Heart right ventricle (tissue), 16 donors: Measurements from ENCODE around the gene ENOX1. TPM values are rescaled to one million over a fixed set of nuclear protein-coding genes. Genes with fewer than 3 reads are reported as not detected.

Experiments
- ATAC-seq, 8 donors: fragments of 200-7000 bp; cut with Tn5 transposase; one replicate each; pipeline ENCODE4 v1.9.1; 2020; ENCODE audit warnings: mild to moderate bottlenecking in 8 of 8, moderate library complexity in 8 of 8, moderate number of reproducible peaks in 1 of 8
- DNase-seq, 2 donors: peaks; one replicate each; pipeline ENCODE4 v3.0.0-alpha.2; 2020
- H3K27ac ChIP-seq, 10 donors: fragments of 200-600 bp; sonication (generic) in 2 of 10; one replicate each; pipeline versions ENCODE4 v1.5.0 to v1.8.0; 2020 to 2022; ENCODE audit warnings: mild to moderate bottlenecking in 3 of 10
- H3K27me3 ChIP-seq, 7 donors: fragments of 200-600 bp; one replicate each; pipeline ENCODE4 v1.8.0; 2021 to 2022; ENCODE audit warnings: mild to moderate bottlenecking in 2 of 7
- H3K36me3 ChIP-seq, 9 donors: fragments of 200-600 bp; sonication (generic) in 1 of 9; one replicate each; pipeline versions ENCODE4 v1.5.0 to v1.8.0; 2020 to 2022; ENCODE audit warnings: mild to moderate bottlenecking in 2 of 9
- H3K4me1 ChIP-seq, 9 donors: fragments of 200-600 bp; sonication (generic) in 1 of 9; one replicate each; pipeline versions ENCODE4 v1.5.0 to v1.8.0; 2020 to 2022; ENCODE audit warnings: mild to moderate bottlenecking in 4 of 9
- H3K4me3 ChIP-seq, 10 donors: fragments of 200-600 bp; sonication (generic) in 2 of 10; one replicate each; pipeline versions ENCODE4 v1.5.0 to v1.8.0; 2020 to 2022; ENCODE audit warnings: mild to moderate bottlenecking in 7 of 10, moderate library complexity in 2 of 10
- H3K9me3 ChIP-seq, 11 donors: fragments of 200-600 bp in 10 of 11; sonication (generic) in 2 of 11; one replicate each; pipeline versions ENCODE4 v1.5.0 to v1.8.0; 2013 to 2022; ENCODE audit warnings: mild to moderate bottlenecking in 2 of 11, control low read depth in 1 of 11, moderate library complexity in 1 of 11
- WGBS, 2 donors: extraction: QIAGEN DNeasy Blood & Tissue Kit; methylation state at CpG; one replicate each; pipeline ENCODE4 v1.1.7; 2013; ENCODE audit warnings: inconsistent platforms in 1 of 2; 5-methylcytosine and 5-hydroxymethylcytosine counted together
- intact Hi-C, 10 donors: fragments of 100-400 bp; cut with DNase I; formaldehyde crosslinking; loops; one replicate each; pipeline versions ENCODE4 v1.11.1 to v1.14.2; 2022
- polyA plus RNA-seq, 2 donors: library from polyadenylated mRNA; stranded (reverse); fragments of 200-250 nt; gene quantifications; one replicate each; pipeline ENCODE4 v1.2.3, GENCODE V29; 2013
- total RNA-seq, 10 donors: library from RNA; stranded (reverse); fragmentation: NEBNext Ultra II Directional in 3 of 10; extraction: Animal tissue kit (Norgen Biotek cat#: 25700) in 3 of 10; gene quantifications; one replicate each; pipeline versions ENCODE4 v1.2.1 to v1.2.4, GENCODE V29; 2021 to 2023
- TF ChIP-seq, protein P1 (sequence below), 9 donors: fragments of 200-600 bp; sonication (generic) in 2 of 9; IDR thresholded peaks; one replicate each; pipeline versions ENCODE4 v1.5.0 to v1.8.0; 2021 to 2022; ENCODE audit warnings: antibody characterized with exemption in 9 of 9, mild to moderate bottlenecking in 5 of 9, moderate library complexity in 1 of 9
- donor health status: Arrhythmogenic right ventricular cardiomyopathy.
- donor health status: ischemic (EF 13 %, LVEDD 7.1; RV severe dilation, severe dysfunction).
- donor health status: healthy with polysubstance abuse.
- donor health status: DM: no; HTN: yes; CAD: no.
- donor health status: DM: no; HTN: no; CAD: no.
- donor health status: ischemic (EF 25% LVEDD 6.9; RV normal size, moderate dysfunction).
- donor health status: ischemic (EF 25% LVEDD 5.7; RV mildly dilated, moderate dysfunction).
- donor health status: healthy.
- donor health status: DM: yes; HTN: yes; CAD: no.
- donor health status: Ischemic cardiomyopathy.
- donor health status: ischemic (EF 35%, LVEDD 5.7; RV mildly dilated, moderate dysfunction).
- donor health status: nonischemic (EF 11% LVEDD 7.7; RV severe dilation, severe dysfunction).
- donor health status: DM: yes; HTN: yes; CAD: no.
- donor health status: PGD.
- donor health status: ischemic (EF 29% LVEDD 5.4; RV normal size, mild dysfunction).
- donor health status: nonischemic (EF 23%, LVEDD 6.1; RV moderate dilation, normal function).

The ENOX1 gene
- total and polyA plus RNA-seq, 12 donors, result 2.0 to 10.4 (median 7.1) TPM

DNA sequence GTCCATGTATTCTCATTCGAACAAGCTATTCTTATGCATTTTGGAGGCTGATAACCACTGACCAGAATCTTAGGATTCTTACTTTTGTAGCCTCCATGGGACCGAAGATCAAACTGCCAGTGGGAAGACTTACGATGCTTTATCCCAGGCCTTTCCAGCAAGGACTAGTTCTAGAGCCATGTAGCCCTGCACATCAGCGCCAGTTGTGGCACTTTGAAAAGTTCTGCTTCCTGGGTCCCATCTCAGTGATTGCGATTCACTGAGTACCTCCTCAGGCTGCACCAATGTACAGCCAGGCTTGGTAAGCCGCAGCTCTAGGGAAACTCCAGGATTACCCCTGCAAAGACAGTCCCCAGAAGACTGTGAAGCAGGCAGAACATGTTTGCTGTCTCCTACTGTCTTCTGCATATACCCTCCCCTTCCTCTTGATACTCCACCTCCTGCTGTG, 18.9 kb upstream of the ENOX1 start:
- Histone ChIP-seq H3K4me3 (no peak overlapping the region), H3K27ac (no peak overlapping the region), H3K36me3 (no peaks in the 10 kb centered on the region), H3K27me3 (no peaks in the 10 kb centered on the region), H3K4me1 (peaks cover 0 to 7% (median 0%) of the 10 kb centered on the region in 9 donors), H3K9me3 (no peaks in the 10 kb centered on the region)
- intact Hi-C loops, result loop anchor here in 9 of 10 donors (2.0 to 10.0 kb wide), 13 partner anchors 501 to 1211 kb away; no protein-coding TSS in a partner anchor
- DNase-seq (no peak), ATAC-seq (peak in 1 of 8 donors; percentile 26)
- TF ChIP-seq, protein P1, sequence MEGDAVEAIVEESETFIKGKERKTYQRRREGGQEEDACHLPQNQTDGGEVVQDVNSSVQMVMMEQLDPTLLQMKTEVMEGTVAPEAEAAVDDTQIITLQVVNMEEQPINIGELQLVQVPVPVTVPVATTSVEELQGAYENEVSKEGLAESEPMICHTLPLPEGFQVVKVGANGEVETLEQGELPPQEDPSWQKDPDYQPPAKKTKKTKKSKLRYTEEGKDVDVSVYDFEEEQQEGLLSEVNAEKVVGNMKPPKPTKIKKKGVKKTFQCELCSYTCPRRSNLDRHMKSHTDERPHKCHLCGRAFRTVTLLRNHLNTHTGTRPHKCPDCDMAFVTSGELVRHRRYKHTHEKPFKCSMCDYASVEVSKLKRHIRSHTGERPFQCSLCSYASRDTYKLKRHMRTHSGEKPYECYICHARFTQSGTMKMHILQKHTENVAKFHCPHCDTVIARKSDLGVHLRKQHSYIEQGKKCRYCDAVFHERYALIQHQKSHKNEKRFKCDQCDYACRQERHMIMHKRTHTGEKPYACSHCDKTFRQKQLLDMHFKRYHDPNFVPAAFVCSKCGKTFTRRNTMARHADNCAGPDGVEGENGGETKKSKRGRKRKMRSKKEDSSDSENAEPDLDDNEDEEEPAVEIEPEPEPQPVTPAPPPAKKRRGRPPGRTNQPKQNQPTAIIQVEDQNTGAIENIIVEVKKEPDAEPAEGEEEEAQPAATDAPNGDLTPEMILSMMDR (IDR thresholded peaks at IDR 0.05), result no peak
- 85 to 86% methylated on average over 6 of the region's 6 CpGs for WGBS, 2 donors

DNA sequence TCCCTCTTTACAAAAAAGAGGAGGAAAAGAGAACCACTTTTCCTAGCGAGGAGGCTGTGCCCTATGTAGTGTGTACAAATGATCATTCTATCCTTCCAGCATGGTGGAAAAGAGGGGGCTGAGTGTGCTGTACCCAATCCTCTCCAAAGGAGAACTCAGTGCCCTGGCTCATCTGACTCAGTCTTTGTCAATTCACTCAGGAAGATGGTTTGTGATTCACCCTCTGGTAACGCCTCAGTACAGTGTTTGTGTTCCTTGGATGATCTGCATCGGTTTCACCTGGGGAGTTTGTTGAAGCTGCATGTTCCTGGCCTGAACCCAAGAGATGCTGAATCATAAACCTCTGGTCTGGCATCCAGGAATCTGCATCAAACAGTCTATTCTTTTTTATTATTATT, 18.3 kb upstream of the ENOX1 start:
- intact Hi-C loops, result loop anchor here in 9 of 10 donors (2.0 to 10.0 kb wide), 13 partner anchors 500 to 1210 kb away; no protein-coding TSS in a partner anchor
- Histone ChIP-seq H3K4me3 (no peak overlapping the region), H3K27ac (peak overlapping the region in 1 of 10 donors; percentile 27), H3K36me3 (no peaks in the 10 kb centered on the region), H3K4me1 (peaks cover 0 to 7% (median 0%) of the 10 kb centered on the region in 9 donors), H3K9me3 (no peaks in the 10 kb centered on the region), H3K27me3 (no peaks in the 10 kb centered on the region)
- TF ChIP-seq, protein P1 (IDR thresholded peaks at IDR 0.05), result no peak
- 48 to 51% methylated on average over 3 of the region's 3 CpGs for WGBS, 2 donors
- no peak for DNase-seq
- ATAC-seq, result peak in 2 of 8 donors; percentile 41 to 42

DNA sequence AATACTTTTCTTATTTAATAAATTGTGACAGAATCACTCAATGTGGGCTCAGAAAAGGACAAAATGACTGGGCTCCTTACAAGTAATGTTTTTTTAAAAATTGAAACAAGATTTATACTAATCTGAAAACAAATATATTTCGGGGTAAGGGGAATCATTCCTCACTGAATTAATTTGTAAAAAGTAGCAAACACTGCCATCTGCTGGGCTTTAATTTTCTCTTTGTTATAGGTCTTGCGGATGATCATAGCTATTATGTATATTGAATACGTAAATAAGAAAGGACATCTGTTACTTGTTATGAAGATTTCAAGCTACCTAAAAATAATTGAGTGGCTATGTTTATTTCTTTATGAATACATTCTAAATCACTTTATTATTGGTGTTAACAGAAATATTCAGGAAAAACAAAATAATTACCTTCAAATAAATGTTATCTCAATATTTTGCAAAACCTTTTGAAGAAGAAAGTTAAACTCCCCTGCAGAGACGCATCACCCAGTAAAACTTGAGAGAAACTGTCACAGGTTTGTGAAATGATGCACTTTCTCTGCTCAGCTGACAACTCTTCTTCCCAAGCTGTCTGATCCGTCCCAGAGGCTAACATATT, 17.8 kb upstream of the ENOX1 start:
- Histone ChIP-seq H3K4me3 (no peak overlapping the region), H3K36me3 (no peaks in the 10 kb centered on the region), H3K9me3 (no peaks in the 10 kb centered on the region), H3K27ac (peak overlapping the region in 1 of 10 donors; percentile 27), H3K4me1 (peaks cover 0 to 7% (median 0%) of the 10 kb centered on the region in 9 donors), H3K27me3 (no peaks in the 10 kb centered on the region)
- intact Hi-C loops, result loop anchor here in 9 of 10 donors (1.0 to 10.0 kb wide), 18 partner anchors 497 to 1210 kb away; no protein-coding TSS in a partner anchor
- TF ChIP-seq, protein P1 (IDR thresholded peaks at IDR 0.05), result peak; percentile 35 to 76 (median 65)
- peak in 1 of 8 donors; percentile 55 for ATAC-seq
- DNase-seq, result peak in 1 of 2 donors; percentile 47
- WGBS, 2 donors, result 22 to 24% methylated on average over 5 of the region's 5 CpGs

DNA sequence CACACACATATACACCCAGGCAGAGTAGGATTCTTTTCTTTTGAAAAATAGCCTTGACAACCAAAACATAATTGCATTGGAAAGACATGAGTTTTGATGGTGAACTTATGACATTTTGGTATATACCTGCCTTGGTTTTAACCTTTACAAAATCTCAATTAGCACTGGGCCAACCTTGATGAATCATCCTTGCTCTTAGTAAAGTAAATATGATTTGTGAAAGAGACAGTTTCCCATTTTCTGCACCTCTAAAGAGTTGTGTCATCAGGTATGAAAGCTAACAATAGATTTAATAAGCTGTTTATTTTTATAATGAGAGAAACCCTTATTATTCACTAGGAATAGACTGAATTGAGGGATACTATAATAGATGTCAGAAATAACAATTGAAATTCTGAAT, 15.7 kb upstream of the ENOX1 start:
- H3K4me1 ChIP-seq, result peaks cover 0 to 7% (median 0%) of the 10 kb centered on the region in 9 donors
- DNase-seq, result no peak
- no peaks in the 10 kb centered on the region for H3K36me3 ChIP-seq
- H3K27me3 ChIP-seq, result no peaks in the 10 kb centered on the region
- TF ChIP-seq, protein P1 (IDR thresholded peaks at IDR 0.05), result no peak
- no peak overlapping the region for H3K27ac ChIP-seq
- ATAC-seq, result no peak
- intact Hi-C loops, result loop anchor here in 9 of 10 donors (5.0 to 10.0 kb wide), 15 partner anchors 495 to 1208 kb away; no protein-coding TSS in a partner anchor
- H3K9me3 ChIP-seq, result no peaks in the 10 kb centered on the region
- no peak overlapping the region for H3K4me3 ChIP-seq
